GM21825 (cell line): Measurements from ENCODE around the gene GDPD4.

Experiments
- ATAC-seq: cut with Tn5 transposase; IDR thresholded peaks from one replicate; pipeline ENCODE4 v1.9.1; 2021; ENCODE audit warnings: mild to moderate bottlenecking, moderate library complexity; ENCODE audit not compliant: unreplicated experiment

The GDPD4 gene

GRCh38 chr11:77207019-77207485 lies 94.4 kb downstream of the GDPD4 start:
- no peak for ATAC-seq

- ATAC-seq, result no peak
Measured at GRCh38 chr11:77206264-77207018, 95.0 kb downstream of the GDPD4 start.

- no peak for ATAC-seq
Measured at GRCh38 chr11:77205467-77206263, 95.8 kb downstream of the GDPD4 start.

DNA sequence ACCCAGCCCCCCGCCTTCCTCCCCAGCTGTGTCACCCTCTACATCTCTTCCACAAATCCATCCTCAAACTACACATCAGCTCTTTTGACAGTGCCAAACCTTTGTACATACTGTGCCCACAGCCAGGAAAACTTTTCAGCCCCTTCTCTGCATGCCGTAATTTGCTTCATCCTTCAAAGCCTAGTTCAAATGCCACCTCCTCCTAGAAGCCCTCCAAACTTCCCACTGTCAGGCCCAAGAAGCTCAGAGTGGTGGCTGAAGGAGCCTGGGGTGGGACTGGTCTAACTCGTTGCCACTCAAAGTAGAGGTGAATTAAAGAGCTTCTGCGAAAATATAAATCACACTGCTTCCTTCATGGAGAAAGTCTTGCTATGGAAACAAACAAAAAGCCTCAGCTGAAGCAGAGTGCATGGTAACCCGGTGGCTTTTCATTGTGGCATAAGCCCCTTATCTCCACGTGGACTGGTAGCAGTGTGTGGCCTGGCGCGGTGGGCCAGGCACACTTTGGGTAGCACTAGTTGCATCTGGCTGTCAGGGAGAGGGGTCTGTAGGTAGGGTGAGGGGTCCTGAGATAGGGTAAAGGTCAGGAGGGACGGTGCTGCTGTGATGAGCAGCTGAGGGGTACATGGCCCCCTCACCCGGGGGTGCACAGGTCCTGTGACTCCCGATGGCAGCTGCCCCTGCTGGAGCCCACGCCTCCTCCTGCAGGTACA lies 96.6 kb downstream of the GDPD4 start:
- no peak for ATAC-seq

GRCh38 chr11:77203901-77204753 lies 97.4 kb downstream of the GDPD4 start:
- ATAC-seq, result no peak

- ATAC-seq, result no peak
Measured at GRCh38 chr11:77202941-77203900, 98.3 kb downstream of the GDPD4 start.

- no peak for ATAC-seq
Measured at GRCh38 chr11:77201991-77202841, 99.3 kb downstream of the GDPD4 start.

GRCh38 chr11:77201370-77201769 lies 100.1 kb downstream of the GDPD4 start:
- ATAC-seq, result no peak

GRCh38 chr11:77200351-77201268 lies 100.9 kb downstream of the GDPD4 start:
- ATAC-seq, result no peak

DNA sequence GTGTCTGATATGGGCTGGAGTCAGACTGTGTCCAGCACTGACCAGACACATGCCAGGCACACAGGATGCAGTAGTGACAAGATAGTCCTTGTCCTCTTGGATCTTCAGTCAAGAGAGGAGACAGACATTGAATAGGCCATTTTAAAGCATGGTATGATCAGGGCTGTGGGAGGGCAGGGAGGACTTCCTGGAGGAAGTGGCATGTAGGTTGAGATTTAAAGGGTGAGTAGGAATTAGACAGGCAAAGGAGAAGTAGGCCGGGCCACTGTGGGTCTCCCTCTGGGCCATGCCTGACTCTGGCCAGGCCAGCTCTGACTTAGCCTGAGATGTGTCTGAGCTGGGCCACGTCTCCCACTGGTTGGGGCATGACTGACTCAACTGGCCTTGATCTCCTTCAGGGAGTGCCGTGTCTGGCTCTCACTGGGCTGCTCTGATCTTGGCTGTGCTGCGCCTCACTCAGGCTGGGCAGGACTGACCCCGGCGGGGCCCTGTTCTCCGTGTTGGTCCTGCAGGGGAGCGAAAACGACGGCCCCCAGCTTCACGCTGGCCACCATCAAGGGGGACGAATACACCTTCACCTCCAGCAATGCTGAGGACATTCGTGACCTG lies 102.2 kb downstream of the GDPD4 start:
- no peak for ATAC-seq

GRCh38 chr11:77198440-77198849 lies 103.0 kb downstream of the GDPD4 start:
- ATAC-seq, result no peak

- no peak for ATAC-seq
Measured at GRCh38 chr11:77197626-77198320, 103.7 kb downstream of the GDPD4 start.

DNA sequence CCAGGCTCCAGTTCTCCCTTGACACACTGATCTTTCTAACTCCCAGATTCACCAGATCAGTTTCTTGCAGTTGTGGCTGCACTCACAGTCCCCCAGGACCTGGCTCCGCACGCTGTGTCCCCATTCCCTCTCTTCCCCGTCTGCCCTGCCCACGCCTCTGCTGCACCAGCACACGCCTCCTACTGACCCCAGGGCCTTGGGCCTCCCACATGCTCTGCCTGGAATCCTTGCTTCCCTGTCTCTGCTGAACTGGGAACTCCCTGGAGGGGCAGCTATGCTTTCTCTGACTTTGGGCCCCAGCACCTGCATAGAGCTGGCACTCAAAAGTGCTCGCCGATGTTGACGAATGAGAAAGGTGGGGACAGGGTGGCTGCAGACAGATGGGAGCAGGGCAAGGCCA lies 104.5 kb downstream of the GDPD4 start:
- ATAC-seq, result no peak

DNA sequence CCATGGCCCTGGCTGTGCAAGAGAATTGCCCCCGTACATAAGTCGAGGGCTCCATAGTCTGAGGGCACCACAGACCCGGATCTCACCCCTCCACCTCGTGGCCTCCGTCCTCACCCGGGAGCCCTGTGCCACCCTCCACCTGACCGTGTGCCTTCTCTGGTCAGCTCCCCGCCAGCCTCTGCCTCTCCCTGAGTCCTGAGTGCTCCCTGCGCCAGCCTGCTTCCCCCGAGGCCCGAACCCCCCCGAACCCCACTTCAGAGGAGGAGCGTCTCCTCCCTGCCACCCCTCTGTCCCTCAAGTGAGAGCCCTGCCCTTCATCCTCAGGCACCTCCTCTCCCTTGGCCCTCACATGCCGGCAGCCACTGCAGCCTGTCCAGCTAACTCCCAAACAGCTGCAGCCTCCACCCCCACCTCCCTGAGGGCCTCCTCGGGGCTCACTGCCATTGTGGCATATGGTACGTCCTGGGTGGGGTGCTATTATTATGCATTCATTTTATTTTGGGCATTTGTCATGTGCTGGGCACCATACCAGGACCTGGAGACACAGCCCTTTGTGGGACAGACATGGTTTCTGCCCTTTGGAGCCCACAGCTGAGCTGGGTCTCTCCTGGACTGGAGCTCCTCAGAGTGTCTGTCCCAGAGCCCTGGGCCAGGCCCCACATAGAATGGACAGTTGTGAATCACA lies 106.3 kb downstream of the GDPD4 start:
- no peak for ATAC-seq

DNA sequence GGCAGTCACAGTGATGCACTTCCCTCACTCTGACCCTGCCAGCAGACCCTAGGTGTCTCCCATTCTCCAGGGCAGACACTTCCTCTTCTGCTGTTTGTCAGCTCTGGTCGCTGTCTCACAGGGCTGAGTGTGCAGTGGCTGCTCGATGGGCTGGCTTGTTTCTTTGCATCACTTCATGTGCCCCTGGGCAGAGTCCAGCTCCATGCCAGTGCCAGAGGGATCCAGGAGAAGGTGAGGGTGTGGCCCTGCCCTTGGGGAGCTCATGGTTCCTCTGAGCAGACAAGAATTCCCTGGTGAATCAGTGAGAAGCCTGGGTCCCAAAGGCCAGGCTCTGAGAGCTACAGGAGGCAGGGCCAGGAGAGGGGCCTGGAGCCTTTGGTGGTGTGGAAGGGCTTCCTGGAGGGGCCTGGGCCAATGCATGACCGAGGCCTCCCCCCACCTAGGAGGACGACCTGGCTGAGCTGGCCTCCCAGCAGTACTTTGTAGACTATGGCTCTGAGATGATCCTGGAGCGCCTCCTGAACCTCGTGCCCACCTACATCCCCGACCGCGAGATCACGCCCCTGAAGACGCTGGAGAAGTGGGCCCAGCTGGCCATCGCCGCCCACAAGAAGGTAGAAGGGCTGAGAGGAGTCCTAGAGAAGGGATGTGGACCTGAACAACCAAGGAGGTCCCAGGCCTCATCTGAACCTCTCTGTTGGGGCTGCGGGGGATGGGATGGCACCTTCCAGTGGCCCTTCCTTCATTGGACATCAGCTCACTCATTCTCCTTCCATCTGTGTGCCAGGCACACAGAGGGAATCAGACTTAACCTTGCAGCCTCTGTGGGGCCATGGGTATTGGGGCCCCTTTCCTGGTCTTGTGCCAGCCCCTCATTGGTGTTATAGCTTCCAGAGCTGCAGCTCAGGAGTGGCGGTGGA lies 107.3 kb downstream of the GDPD4 start:
- ATAC-seq, result no peak
